Keratinocyte (primary cell): ENCODE measurements around the gene C5.

Source experiments
- EZH2 ChIP-seq: IDR thresholded peaks from one replicate; pipeline ENCODE4 v1.6.1; 2012; ENCODE audit warnings: inconsistent platforms, mild to moderate bottlenecking, low read length, moderate library complexity
- TF ChIP-seq, protein P1 (sequence below), 3 experiments: IDR thresholded peaks in 1 of 3; conservative IDR thresholded peaks in 1 of 3; optimal IDR thresholded peaks in 1 of 3; 2 replicates in 2 of 3; 3 replicates in 1 of 3; pipeline versions ENCODE3 to v1.5.1; 2011; ENCODE audit warnings: low read length in 3 of 3, mild to moderate bottlenecking in 3 of 3, moderate library complexity in 2 of 3, control low read depth in 1 of 3, inconsistent platforms in 1 of 3; ENCODE audit not compliant: insufficient read depth in 2 of 3; ENCODE audit errors: extremely low read depth in 1 of 3

GRCh38 chr9:121053544-121053943 lies 3.5 kb upstream of the C5 start:
- TF ChIP-seq, protein P1, sequence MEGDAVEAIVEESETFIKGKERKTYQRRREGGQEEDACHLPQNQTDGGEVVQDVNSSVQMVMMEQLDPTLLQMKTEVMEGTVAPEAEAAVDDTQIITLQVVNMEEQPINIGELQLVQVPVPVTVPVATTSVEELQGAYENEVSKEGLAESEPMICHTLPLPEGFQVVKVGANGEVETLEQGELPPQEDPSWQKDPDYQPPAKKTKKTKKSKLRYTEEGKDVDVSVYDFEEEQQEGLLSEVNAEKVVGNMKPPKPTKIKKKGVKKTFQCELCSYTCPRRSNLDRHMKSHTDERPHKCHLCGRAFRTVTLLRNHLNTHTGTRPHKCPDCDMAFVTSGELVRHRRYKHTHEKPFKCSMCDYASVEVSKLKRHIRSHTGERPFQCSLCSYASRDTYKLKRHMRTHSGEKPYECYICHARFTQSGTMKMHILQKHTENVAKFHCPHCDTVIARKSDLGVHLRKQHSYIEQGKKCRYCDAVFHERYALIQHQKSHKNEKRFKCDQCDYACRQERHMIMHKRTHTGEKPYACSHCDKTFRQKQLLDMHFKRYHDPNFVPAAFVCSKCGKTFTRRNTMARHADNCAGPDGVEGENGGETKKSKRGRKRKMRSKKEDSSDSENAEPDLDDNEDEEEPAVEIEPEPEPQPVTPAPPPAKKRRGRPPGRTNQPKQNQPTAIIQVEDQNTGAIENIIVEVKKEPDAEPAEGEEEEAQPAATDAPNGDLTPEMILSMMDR (optimal IDR thresholded peaks at IDR 0.05 in 1 of 3, IDR thresholded peaks at IDR 0.05 in 1 of 3, conservative IDR thresholded peaks at IDR 0.05 in 1 of 3; ENCODE audit: extremely low read depth in 1 of 3, insufficient read depth in 2 of 3, low read length in 3 of 3): no peak
- no peak for TF ChIP-seq EZH2
